C1 segment of cervical spinal cord (tissue), 14 donors: ENCODE measurements around the gene KNCN.

Experiments used
- DNase-seq, 14 donors: peaks; one replicate each; lab custom pipeline; 2025; lab: John Stamatoyannopoulos, UW

Gene KNCN

GRCh38 chr1:46544561-46545240 is 6.7 kb downstream of the KNCN start:
- no peak for DNase-seq

GRCh38 chr1:46543761-46544560 is 7.5 kb downstream of the KNCN start:
- DNase-seq: no peak

GRCh38 chr1:46543382-46543760 is 8.1 kb downstream of the KNCN start:
- no peak for DNase-seq

- DNase-seq: no peak
Measured at GRCh38 chr1:46539972-46540371, 11.5 kb downstream of the KNCN start.

- no peak for DNase-seq
Measured at GRCh38 chr1:46538147-46538546, 13.3 kb downstream of the KNCN start.

- no peak for DNase-seq
Measured at GRCh38 chr1:46537651-46538050, 13.8 kb downstream of the KNCN start.

- no peak for DNase-seq
Measured at GRCh38 chr1:46536527-46536926, 14.9 kb downstream of the KNCN start.

GRCh38 chr1:46535063-46535462 is 16.4 kb downstream of the KNCN start:
- no peak for DNase-seq

GRCh38 chr1:46533179-46533864 is 18.1 kb downstream of the KNCN start:
- peak in 4 of 14 donors; percentile 39 to 56 (median 48) for DNase-seq

- peak in 10 of 14 donors; percentile 6 to 74 (median 32) for DNase-seq
Measured at GRCh38 chr1:46532498-46533178, 18.8 kb downstream of the KNCN start.

GRCh38 chr1:46532095-46532494 is 19.4 kb downstream of the KNCN start:
- DNase-seq: no peak

- DNase-seq: no peak
Measured at GRCh38 chr1:46530791-46531409, 20.5 kb downstream of the KNCN start.

GRCh38 chr1:46530311-46530710 is 21.1 kb downstream of the KNCN start:
- DNase-seq: no peak

- no peak for DNase-seq
Measured at GRCh38 chr1:46529031-46529630, 22.3 kb downstream of the KNCN start.

GRCh38 chr1:46528297-46528955 is 23.0 kb downstream of the KNCN start:
- DNase-seq: no peak

- peak in 13 of 14 donors; percentile 17 to 80 (median 46) for DNase-seq
Measured at GRCh38 chr1:46527474-46528296, 23.8 kb downstream of the KNCN start.

GRCh38 chr1:46526691-46527291 is 24.7 kb downstream of the KNCN start:
- DNase-seq: no peak

GRCh38 chr1:46526013-46526690 is 25.3 kb downstream of the KNCN start:
- no peak for DNase-seq
